PC-9 (cell line): ENCODE data around the gene SCGB1C1. TPM values are rescaled to one million over a fixed set of nuclear protein-coding genes. Genes with fewer than 3 reads are reported as not detected.

Source experiments
- BruUV-seq: library from RNA; stranded (reverse); fragments of 400-500 nt; replicated peaks from 2 replicates; lab custom pipeline; 2021; lab: Mats Ljungman, UMichigan
- CTCF ChIA-PET: fragments of 300-600 bp; sonication (Branson Sonifier 250); formaldehyde crosslinking; loops from one replicate; lab custom pipeline; 2022; ENCODE audit warnings: antibody characterized with exemption; lab: Charles Lee
- POLR2A ChIA-PET: fragments of 300-600 bp; sonication (Branson Sonifier 250); formaldehyde crosslinking; loops from one replicate; lab custom pipeline; 2022; ENCODE audit warnings: antibody characterized with exemption; ENCODE audit not compliant: unreplicated experiment; lab: Charles Lee
- DNase-seq, 2 experiments: peaks; one replicate each; pipeline versions ENCODE4 v3.0.0 to v3.0.0-alpha.2; 2015 to 2022; ENCODE audit warnings: mixed read lengths in 1 of 2
- H2AFZ ChIP-seq: fragments of 200-600 bp; sonication (generic); 2 replicates; pipeline ENCODE4 v1.8.1; 2017; ENCODE audit warnings: antibody characterized with exemption
- H3F3A ChIP-seq: fragments of 200-600 bp; sonication (generic); 2 replicates; pipeline ENCODE4 v1.8.1; 2017; ENCODE audit warnings: antibody characterized with exemption, mild to moderate bottlenecking, low read depth; ENCODE audit not compliant: insufficient read depth
- H3K27ac ChIP-seq: fragments of 200-600 bp; sonication (generic); 2 replicates; pipeline ENCODE4 v1.6.1; 2016; ENCODE audit warnings: mixed run types
- H3K27me3 ChIP-seq: fragments of 200-600 bp; sonication (generic); 2 replicates; pipeline ENCODE4 v1.6.1; 2016; ENCODE audit warnings: low read depth, mixed run types; ENCODE audit not compliant: insufficient read depth
- H3K36me3 ChIP-seq: fragments of 200-600 bp; sonication (generic); 2 replicates; pipeline ENCODE4 v1.6.1; 2016; ENCODE audit warnings: low read depth, mixed run types
- H3K4me1 ChIP-seq: fragments of 200-600 bp; sonication (generic); replicated peaks from 2 replicates; pipeline ENCODE4 v1.6.1; 2016; ENCODE audit warnings: mixed run types; ENCODE audit not compliant: insufficient read depth
- H3K4me2 ChIP-seq: fragments of 200-600 bp; sonication (generic); 2 replicates; pipeline ENCODE4 v1.6.1; 2017; ENCODE audit warnings: mixed run types
- H3K4me3 ChIP-seq: fragments of 200-600 bp; sonication (generic); 2 replicates; pipeline ENCODE4 v1.6.1; 2016; ENCODE audit warnings: mixed run types
- H3K79me2 ChIP-seq: fragments of 200-600 bp; sonication (generic); 2 replicates; pipeline ENCODE4 v1.6.1; 2017; ENCODE audit warnings: low read depth, mixed run types
- H3K9me2 ChIP-seq: fragments of 200-600 bp; sonication (generic); 2 replicates; pipeline ENCODE4 v1.8.1; 2017; ENCODE audit warnings: mild to moderate bottlenecking; ENCODE audit not compliant: insufficient read depth
- H3K9me3 ChIP-seq: fragments of 200-600 bp; sonication (generic); 2 replicates; pipeline ENCODE4 v1.8.1; 2016; ENCODE audit warnings: low read depth; ENCODE audit not compliant: insufficient read depth
- H4K20me1 ChIP-seq: fragments of 200-600 bp; sonication (generic); 2 replicates; pipeline ENCODE4 v1.8.1; 2017; ENCODE audit not compliant: insufficient read depth
- CTCF ChIP-seq: fragments of 200-600 bp; sonication (generic); conservative IDR thresholded peaks from 2 replicates; pipeline ENCODE4 v1.6.1; 2017; ENCODE audit warnings: mixed run types, antibody characterized with exemption, mild to moderate bottlenecking, moderate library complexity
- EZH2 ChIP-seq: fragments of 200-600 bp; sonication (generic); IDR thresholded peaks from 2 replicates; pipeline ENCODE4 v1.8.0; 2017; ENCODE audit warnings: antibody characterized with exemption, low read depth
- intact Hi-C: fragments of 100-400 bp; cut with micrococcal nuclease; formaldehyde crosslinking; loops from one replicate; pipeline ENCODE4 v1.10.0; 2022; ENCODE audit not compliant: unreplicated experiment
- total RNA-seq: library from RNA; stranded (reverse); gene quantifications from 2 replicates; pipeline ENCODE4 v1.2.3, GENCODE V29; 2021

Gene SCGB1C1
- total RNA-seq, 1 experiment from 2014 or later: not detected

DNA sequence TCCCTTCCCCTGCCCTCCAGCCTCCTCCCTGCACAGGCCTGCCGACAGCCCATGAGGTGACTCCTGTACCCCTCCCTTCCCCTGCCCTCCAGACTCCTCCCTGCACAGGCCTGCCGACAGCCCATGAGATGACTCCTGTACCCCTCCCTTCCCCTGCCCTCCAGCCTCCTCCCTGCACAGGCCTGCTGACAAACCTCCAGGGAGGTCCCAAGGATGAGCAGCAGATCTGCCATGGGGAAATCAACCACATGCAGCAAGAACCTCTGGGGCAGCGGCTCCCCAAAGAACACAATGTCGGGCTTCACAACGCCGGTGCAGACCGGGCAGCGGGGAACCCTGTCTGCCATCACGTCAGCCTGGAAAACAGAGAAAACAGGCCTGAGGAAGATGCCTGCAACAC is 31.0 kb downstream of the SCGB1C1 start:
- CTCF ChIA-PET: no interaction called here
- no peak overlapping the region for H3K4me3 ChIP-seq
- TF ChIP-seq EZH2 (no peak), CTCF (no peak)

DNA sequence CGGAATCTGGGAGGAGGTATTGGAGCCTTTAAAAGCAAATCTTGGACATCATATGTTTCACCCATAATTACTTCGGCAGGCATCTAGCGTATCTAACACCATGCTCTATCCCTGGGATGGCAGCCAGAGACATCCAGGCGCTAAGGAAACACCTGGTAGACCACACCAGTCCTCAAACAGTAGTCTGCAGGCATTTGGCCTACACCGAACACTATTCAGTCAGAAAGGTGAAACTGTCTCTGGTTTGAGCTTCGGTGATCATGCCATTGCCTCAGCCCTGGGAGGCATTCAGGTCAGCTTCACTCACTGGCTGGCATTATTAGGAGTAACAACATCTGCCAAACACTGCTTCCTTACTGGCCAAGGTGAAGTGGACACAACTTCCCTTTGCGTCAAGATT is 31.5 kb downstream of the SCGB1C1 start:
- BruUV-seq: no TSS peak
- Histone ChIP-seq H3K4me2 (no peak overlapping the region), H3K9me2 (no peaks in the 10 kb centered on the region), H4K20me1 (no peaks in the 10 kb centered on the region), H3F3A (no peaks in the 10 kb centered on the region), H3K9me3 (no peaks in the 10 kb centered on the region), H3K79me2 (no peaks in the 10 kb centered on the region), H3K4me3 (no peak overlapping the region), H3K36me3 (no peaks in the 10 kb centered on the region), H3K27me3 (no peaks in the 10 kb centered on the region), H2AFZ (no peak overlapping the region), H3K4me1 (no peaks in the 10 kb centered on the region), H3K27ac (no peak overlapping the region)
- TF ChIP-seq EZH2 (no peak), CTCF (no peak)
- CTCF ChIA-PET: no interaction called here
- POLR2A ChIA-PET: no interaction called here
- intact Hi-C loops: no loop called here
- no peak for DNase-seq

More for the DNA sequence above, 31.0 kb downstream of the SCGB1C1 start:
- Histone ChIP-seq H3K9me3 (no peaks in the 10 kb centered on the region), H3K27me3 (no peaks in the 10 kb centered on the region), H3K4me1 (no peaks in the 10 kb centered on the region), H3K79me2 (no peaks in the 10 kb centered on the region), H2AFZ (no peak overlapping the region), H4K20me1 (no peaks in the 10 kb centered on the region), H3K4me2 (no peak overlapping the region), H3K36me3 (no peaks in the 10 kb centered on the region), H3K27ac (no peak overlapping the region), H3F3A (no peaks in the 10 kb centered on the region), H3K9me2 (no peaks in the 10 kb centered on the region)
- intact Hi-C loops: no loop called here
- no TSS peak for BruUV-seq
- no peak for DNase-seq
- POLR2A ChIA-PET: no interaction called here

DNA sequence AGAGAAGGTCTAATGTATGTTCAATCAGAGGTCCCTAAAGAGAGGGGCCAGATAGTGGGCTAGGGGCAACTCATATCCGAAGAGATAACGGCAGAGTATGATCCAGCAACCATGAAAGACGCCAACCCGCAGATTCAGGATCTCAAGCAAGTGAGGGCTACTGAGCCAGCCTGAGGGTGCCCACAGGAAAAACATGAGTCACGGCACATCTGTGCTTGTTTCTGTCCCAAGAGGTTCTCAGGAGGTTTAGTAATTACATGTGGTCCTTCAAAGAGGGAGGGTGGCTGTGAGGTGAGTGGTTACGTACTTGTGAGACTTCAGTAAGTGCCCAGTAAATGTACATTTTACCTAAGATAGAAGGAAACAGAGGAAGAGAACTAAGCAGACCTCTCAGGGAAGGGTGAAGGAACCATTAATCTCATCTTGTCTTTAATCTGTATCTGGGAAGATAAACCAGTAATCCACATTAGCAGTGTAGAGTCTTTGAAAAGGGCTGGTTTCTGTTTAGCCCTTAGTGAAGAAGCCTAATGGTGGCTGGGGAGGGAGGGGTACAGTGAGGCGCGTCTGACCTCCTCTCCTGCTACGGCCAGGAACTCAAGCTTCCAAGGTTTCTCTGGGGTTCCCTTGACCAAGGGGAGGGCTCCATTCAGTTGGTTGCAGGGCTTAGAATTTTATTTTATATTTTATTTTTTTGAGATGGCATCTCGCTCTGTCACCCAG is 33.0 kb downstream of the SCGB1C1 start:
- TF ChIP-seq EZH2: no peak
- no peak for TF ChIP-seq CTCF
- ChIA-PET CTCF (no interaction called here), POLR2A (no interaction called here)
- Histone ChIP-seq H3K4me3 (no peak overlapping the region), H3K4me1 (no peaks in the 10 kb centered on the region), H3K9me3 (no peaks in the 10 kb centered on the region), H3K9me2 (no peaks in the 10 kb centered on the region), H3K79me2 (no peaks in the 10 kb centered on the region), H3K27me3 (no peaks in the 10 kb centered on the region), H3K4me2 (no peak overlapping the region), H3F3A (no peaks in the 10 kb centered on the region), H4K20me1 (no peaks in the 10 kb centered on the region), H3K36me3 (no peaks in the 10 kb centered on the region), H2AFZ (no peak overlapping the region), H3K27ac (no peak overlapping the region)
- DNase-seq: no peak
- no TSS peak for BruUV-seq
- intact Hi-C loops: no loop called here
